HepG2 (cell line): ENCODE results near the gene TMEM198. TPM values are rescaled to one million over a fixed set of nuclear protein-coding genes. Genes with fewer than 3 reads are reported as not detected.

Experiments
- ARNT2 ChIP-seq: sonication (generic); formaldehyde crosslinking; IDR thresholded peaks from 2 replicates; pipeline ENCODE4 v1.8.0; 2022; ENCODE audit warnings: mild to moderate bottlenecking, low read depth, missing genetic modification reagents, moderate library complexity
- DPF2 ChIP-seq: sonication (generic); formaldehyde crosslinking; IDR thresholded peaks from 2 replicates; pipeline ENCODE4 v1.4.0; 2020; ENCODE audit warnings: mild to moderate bottlenecking, low read depth, missing genetic modification reagents, borderline replicate concordance
- HOXD1 ChIP-seq: sonication (generic); formaldehyde crosslinking; IDR thresholded peaks from 2 replicates; pipeline ENCODE4 v1.5.0; 2020; ENCODE audit warnings: missing genetic modification reagents
- TBL1XR1 ChIP-seq: fragments of 150-350 bp; IDR thresholded peaks from 2 replicates; pipeline ENCODE4 v1.6.1; 2014; ENCODE audit warnings: borderline replicate concordance, low read length; ENCODE audit not compliant: partially characterized antibody
- TCF12 ChIP-seq, 2 experiments: fragments of 450-650 bp in 1 of 2; sonication (generic) in 1 of 2; formaldehyde crosslinking in 1 of 2; IDR thresholded peaks; 2 replicates each; pipeline versions ENCODE4 v1.6.1 to v1.8.0; 2017 to 2022; ENCODE audit warnings: antibody characterized with exemption in 1 of 2, mild to moderate bottlenecking in 1 of 2, missing genetic modification reagents in 1 of 2, moderate library complexity in 1 of 2
- TP53 ChIP-seq: sonication (generic); formaldehyde crosslinking; conservative IDR thresholded peaks from 2 replicates; pipeline ENCODE4 v1.4.0; 2020; ENCODE audit warnings: missing genetic modification reagents
- ZNF230 ChIP-seq: sonication (generic); formaldehyde crosslinking; IDR thresholded peaks from 2 replicates; pipeline ENCODE4 v1.4.0; 2020; ENCODE audit warnings: mild to moderate bottlenecking, missing genetic modification reagents
- ZNF589 ChIP-seq: sonication (generic); formaldehyde crosslinking; conservative IDR thresholded peaks from 2 replicates; pipeline ENCODE4 v1.8.0; 2022; ENCODE audit warnings: mild to moderate bottlenecking, moderate library complexity, missing genetic modification reagents
- ZNF652 ChIP-seq: IDR thresholded peaks from 2 replicates; pipeline ENCODE4 v1.6.1; 2016; ENCODE audit warnings: low read depth, borderline replicate concordance
- ZNF670 ChIP-seq: sonication (generic); formaldehyde crosslinking; IDR thresholded peaks from 2 replicates; pipeline ENCODE4 v1.8.0; 2022; ENCODE audit warnings: mild to moderate bottlenecking, missing genetic modification reagents, borderline replicate concordance
- ZNF709 ChIP-seq: sonication (generic); formaldehyde crosslinking; IDR thresholded peaks from 2 replicates; pipeline ENCODE4 v1.5.0; 2020; ENCODE audit warnings: mild to moderate bottlenecking, missing genetic modification reagents
- polyA plus RNA-seq, 8 experiments: library from polyadenylated mRNA; depleted of rRNA in 3 of 8; stranded (reverse) in 7 of 8; unstranded in 1 of 8; fragments of >200 nt; fragmentation: Illumina TruSeq in 4 of 8; extraction: Trizol in 4 of 8; gene quantifications; 2 replicates each; pipeline versions ENCODE4 v1.2.1 to v1.2.3, GENCODE V29; 2011 to 2016; ENCODE audit warnings: low read depth in 4 of 8, missing spikeins in 1 of 8, mixed read lengths in 1 of 8; ENCODE audit not compliant: insufficient read depth in 1 of 8
- total RNA-seq, 5 experiments: library from RNA; depleted of rRNA; stranded (reverse); fragments of >200 nt; fragmentation: Illumina TruSeq; extraction: Trizol; gene quantifications; 2 replicates each; pipeline ENCODE4 v1.2.3, GENCODE V29; 2016; ENCODE audit warnings: low read depth in 1 of 5
- TF ChIP-seq, protein P1 (sequence below): sonication (generic); formaldehyde crosslinking; IDR thresholded peaks from 2 replicates; pipeline ENCODE4 v1.4.0; 2020; ENCODE audit warnings: missing genetic modification reagents
- TF ChIP-seq, protein P2 (sequence below): sonication (generic); formaldehyde crosslinking; IDR thresholded peaks from 2 replicates; pipeline ENCODE4 v1.8.0; 2022; ENCODE audit warnings: mild to moderate bottlenecking, missing genetic modification reagents; ENCODE audit not compliant: insufficient replicate concordance
- TF ChIP-seq, protein P3 (sequence below): sonication (generic); formaldehyde crosslinking; IDR thresholded peaks from 2 replicates; pipeline ENCODE4 v1.9.0; 2022; ENCODE audit warnings: missing genetic modification reagents, mild to moderate bottlenecking, borderline replicate concordance
- TF ChIP-seq, protein P4 (sequence below): sonication (generic); formaldehyde crosslinking; IDR thresholded peaks from 2 replicates; pipeline ENCODE4 v1.4.0; 2020; ENCODE audit warnings: missing genetic modification reagents, borderline replicate concordance

TMEM198 gene
- total and polyA plus RNA-seq, 2 of the 13 experiments (the other 11 are each of a cell fraction or from before 2014, with no cell fraction given): 17.3 to 23.5 TPM

DNA sequence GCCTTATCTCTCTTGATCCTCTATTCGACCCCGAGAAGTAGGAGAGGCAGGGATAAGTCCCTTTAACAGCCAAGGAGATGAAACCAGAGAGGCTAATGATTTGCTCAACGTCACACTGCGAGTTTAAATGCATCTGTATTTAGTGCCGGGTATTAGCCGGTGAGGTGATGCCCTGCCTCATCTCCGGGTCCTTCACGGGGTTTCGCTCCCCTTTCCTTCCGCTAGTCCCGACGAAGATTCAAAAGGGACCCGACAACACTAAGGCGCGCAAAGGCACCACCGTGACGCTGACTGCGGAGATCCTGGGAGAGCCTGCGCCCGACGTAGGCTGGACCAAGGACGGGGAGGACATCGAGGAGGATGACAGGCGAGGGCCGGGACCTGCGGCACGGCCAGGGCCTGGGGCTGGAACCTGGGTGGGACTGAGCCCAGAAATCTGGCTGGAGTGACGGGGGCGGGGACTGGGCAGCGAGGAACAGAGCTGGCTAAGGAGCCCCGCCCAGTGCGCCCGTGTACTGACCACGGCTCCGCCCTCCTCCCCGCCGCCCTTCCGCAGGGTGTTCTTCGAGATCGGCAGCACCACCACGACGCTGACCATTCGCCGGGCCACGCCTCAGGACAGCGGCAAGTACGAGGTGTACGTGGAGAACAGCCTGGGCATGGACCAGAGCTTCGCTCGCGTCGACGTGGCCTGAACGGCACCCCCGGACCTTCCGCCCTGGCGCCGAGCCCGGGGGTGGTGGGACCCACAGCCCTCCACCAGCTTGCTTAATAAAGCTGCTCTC lies 46.1 kb upstream of the TMEM198 start (continued):
- TF ChIP-seq, protein P1, sequence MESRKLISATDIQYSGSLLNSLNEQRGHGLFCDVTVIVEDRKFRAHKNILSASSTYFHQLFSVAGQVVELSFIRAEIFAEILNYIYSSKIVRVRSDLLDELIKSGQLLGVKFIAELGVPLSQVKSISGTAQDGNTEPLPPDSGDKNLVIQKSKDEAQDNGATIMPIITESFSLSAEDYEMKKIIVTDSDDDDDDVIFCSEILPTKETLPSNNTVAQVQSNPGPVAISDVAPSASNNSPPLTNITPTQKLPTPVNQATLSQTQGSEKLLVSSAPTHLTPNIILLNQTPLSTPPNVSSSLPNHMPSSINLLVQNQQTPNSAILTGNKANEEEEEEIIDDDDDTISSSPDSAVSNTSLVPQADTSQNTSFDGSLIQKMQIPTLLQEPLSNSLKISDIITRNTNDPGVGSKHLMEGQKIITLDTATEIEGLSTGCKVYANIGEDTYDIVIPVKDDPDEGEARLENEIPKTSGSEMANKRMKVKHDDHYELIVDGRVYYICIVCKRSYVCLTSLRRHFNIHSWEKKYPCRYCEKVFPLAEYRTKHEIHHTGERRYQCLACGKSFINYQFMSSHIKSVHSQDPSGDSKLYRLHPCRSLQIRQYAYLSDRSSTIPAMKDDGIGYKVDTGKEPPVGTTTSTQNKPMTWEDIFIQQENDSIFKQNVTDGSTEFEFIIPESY (CRISPR knock-in tag): no peak; the same call in 1 of the 2 replicates
- TF ChIP-seq ZNF670 (CRISPR knock-in tag): no peak
- TF ChIP-seq, protein P2, sequence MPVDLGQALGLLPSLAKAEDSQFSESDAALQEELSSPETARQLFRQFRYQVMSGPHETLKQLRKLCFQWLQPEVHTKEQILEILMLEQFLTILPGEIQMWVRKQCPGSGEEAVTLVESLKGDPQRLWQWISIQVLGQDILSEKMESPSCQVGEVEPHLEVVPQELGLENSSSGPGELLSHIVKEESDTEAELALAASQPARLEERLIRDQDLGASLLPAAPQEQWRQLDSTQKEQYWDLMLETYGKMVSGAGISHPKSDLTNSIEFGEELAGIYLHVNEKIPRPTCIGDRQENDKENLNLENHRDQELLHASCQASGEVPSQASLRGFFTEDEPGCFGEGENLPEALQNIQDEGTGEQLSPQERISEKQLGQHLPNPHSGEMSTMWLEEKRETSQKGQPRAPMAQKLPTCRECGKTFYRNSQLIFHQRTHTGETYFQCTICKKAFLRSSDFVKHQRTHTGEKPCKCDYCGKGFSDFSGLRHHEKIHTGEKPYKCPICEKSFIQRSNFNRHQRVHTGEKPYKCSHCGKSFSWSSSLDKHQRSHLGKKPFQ (CRISPR knock-in tag): no peak
- TF ChIP-seq TCF12 (IDR thresholded peaks at IDR 0.05): no peak
- TF ChIP-seq TCF12 (CRISPR knock-in tag; IDR thresholded peaks at IDR 0.05): no peak
- no peak for TF ChIP-seq TP53 (CRISPR knock-in tag)
- TF ChIP-seq TBL1XR1: no peak
- TF ChIP-seq, protein P3, sequence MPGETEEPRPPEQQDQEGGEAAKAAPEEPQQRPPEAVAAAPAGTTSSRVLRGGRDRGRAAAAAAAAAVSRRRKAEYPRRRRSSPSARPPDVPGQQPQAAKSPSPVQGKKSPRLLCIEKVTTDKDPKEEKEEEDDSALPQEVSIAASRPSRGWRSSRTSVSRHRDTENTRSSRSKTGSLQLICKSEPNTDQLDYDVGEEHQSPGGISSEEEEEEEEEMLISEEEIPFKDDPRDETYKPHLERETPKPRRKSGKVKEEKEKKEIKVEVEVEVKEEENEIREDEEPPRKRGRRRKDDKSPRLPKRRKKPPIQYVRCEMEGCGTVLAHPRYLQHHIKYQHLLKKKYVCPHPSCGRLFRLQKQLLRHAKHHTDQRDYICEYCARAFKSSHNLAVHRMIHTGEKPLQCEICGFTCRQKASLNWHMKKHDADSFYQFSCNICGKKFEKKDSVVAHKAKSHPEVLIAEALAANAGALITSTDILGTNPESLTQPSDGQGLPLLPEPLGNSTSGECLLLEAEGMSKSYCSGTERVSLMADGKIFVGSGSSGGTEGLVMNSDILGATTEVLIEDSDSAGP (CRISPR knock-in tag): peak; percentile 86; the same call in 1 of the 2 replicates
- TF ChIP-seq ZNF652: no peak
- TF ChIP-seq ZNF230: no peak
- no peak for TF ChIP-seq DPF2
- TF ChIP-seq ARNT2 (CRISPR knock-in tag): no peak
- TF ChIP-seq, protein P4, sequence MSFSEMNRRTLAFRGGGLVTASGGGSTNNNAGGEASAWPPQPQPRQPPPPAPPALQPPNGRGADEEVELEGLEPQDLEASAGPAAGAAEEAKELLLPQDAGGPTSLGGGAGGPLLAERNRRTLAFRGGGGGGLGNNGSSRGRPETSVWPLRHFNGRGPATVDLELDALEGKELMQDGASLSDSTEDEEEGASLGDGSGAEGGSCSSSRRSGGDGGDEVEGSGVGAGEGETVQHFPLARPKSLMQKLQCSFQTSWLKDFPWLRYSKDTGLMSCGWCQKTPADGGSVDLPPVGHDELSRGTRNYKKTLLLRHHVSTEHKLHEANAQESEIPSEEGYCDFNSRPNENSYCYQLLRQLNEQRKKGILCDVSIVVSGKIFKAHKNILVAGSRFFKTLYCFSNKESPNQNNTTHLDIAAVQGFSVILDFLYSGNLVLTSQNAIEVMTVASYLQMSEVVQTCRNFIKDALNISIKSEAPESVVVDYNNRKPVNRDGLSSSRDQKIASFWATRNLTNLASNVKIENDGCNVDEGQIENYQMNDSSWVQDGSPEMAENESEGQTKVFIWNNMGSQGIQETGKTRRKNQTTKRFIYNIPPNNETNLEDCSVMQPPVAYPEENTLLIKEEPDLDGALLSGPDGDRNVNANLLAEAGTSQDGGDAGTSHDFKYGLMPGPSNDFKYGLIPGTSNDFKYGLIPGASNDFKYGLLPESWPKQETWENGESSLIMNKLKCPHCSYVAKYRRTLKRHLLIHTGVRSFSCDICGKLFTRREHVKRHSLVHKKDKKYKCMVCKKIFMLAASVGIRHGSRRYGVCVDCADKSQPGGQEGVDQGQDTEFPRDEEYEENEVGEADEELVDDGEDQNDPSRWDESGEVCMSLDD (CRISPR knock-in tag): 0 out of 2 replicates have a peak, but pooled peaks have one; percentile 7
- no peak; the same call in 1 of the 2 replicates for TF ChIP-seq ZNF589
- no peak; the same call in 1 of the 2 replicates for TF ChIP-seq HOXD1
- TF ChIP-seq ZNF709: peak; percentile 94; the same call in 1 of the 2 replicates
